AG20443 (cell line): ENCODE data around the gene TOR4A.
A peak's percentile ranks its signal among the peaks of the same experiment; 100 is the strongest.
"Not testable (repeated sequence)": the region's sequence is repeated elsewhere in the genome, so short reads cannot be mapped to it uniquely, and the experiment has no call there.

Experiments
- DNase-seq: peaks from one replicate; pipeline ENCODE4 v3.0.0; 2012; ENCODE audit warnings: low spot score, mixed read lengths

The TOR4A gene

GRCh38 chr9:137237759-137238726 lies 39.5 kb upstream of the TOR4A start:
- no peak for DNase-seq

GRCh38 chr9:137239541-137240200 lies 37.9 kb upstream of the TOR4A start:
- DNase-seq: not testable (repeated sequence)

DNA sequence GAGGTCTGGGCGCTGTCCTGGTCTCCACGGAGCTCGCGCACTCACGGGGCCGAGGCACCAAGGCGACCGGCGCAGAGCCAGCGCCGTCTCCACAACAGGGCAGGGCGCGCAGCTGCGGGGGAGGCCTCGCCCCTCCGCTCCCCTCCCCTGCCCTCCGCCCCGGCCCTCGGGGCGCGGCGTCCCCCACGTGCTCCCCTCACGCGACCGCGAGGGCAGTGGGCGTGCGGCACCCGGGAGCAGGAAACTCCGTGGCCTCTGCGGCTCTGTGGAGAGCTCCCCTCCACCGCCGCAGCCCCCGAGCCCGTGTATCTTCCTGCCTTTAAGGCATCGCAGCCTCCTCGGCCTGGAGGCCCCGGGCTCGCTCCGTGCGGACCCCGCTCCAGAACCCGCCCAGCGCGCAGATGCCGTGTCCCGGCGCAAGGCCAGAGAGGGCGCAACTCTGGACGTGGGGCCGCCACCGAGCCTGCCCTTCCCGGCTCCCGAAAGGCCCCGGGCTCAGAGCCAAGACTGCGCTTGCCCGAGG lies 37.1 kb upstream of the TOR4A start:
- DNase-seq: peak; percentile 85

DNA sequence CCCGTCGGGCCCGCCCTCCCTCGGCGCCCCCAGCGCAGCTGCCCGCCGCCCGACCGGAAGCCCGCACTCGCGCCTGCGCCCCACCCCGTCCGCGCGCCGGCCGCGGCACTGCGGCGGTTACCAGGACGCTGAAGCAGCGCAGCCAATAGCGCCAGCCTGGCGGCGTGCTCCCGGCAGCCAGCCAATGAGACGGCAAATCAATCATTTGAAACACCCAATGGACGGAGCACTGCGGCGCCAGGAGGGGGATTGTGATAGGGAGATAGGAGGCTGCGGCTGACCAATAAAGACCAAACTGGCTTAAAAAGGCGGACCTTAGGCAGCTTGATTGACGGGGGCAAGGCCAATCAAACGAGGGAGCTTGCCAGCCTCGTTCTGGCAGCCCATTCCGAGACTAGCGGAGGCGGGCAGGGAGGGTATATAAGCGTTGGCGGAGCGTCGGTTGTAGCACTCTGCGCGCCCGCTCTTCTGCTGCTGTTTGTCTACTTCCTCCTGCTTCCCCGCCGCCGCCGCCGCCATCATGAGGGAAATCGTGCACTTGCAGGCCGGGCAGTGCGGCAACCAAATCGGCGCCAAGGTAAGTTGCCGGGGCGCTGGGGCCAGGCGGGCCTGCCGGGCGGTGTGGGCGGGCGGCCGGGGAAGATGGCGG lies 36.6 kb upstream of the TOR4A start, which contains the start of gene TUBB4B:
Gene TUBB4B (plus strand): TSS at position 447 of the 649 bp plus-strand sequence. CDS start 74 bp downstream, at position 521.
- DNase-seq: peak; percentile 98

- DNase-seq: peak; percentile 88
Observed at GRCh38 chr9:137241490-137242268, 35.8 kb upstream of the TOR4A start.

DNA sequence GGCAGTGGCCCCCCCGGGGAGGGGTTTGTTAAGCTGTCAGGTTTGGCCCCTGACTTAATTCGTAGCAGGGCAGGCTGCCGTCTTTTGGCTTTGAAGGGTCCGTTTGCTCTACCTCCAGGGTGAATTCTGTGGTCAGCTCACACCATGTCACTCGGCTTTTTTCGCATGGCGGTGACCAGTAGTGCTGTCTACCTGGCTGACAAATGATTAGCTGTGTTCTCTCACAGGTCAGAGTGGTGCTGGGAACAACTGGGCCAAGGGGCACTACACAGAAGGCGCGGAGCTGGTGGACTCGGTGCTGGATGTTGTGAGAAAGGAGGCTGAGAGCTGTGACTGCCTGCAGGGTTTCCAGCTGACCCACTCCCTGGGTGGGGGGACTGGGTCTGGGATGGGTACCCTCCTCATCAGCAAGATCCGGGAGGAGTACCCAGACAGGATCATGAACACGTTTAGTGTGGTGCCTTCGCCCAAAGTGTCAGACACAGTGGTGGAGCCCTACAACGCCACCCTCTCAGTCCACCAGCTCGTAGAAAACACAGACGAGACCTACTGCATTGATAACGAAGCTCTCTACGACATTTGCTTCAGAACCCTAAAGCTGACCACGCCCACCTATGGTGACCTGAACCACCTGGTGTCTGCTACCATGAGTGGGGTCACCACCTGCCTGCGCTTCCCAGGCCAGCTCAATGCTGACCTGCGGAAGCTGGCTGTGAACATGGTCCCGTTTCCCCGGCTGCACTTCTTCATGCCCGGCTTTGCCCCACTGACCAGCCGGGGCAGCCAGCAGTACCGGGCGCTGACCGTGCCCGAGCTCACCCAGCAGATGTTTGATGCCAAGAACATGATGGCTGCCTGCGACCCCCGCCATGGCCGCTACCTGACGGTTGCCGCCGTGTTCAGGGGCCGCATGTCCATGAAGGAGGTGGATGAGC lies 35.0 kb upstream of the TOR4A start:
- DNase-seq: no peak

- not testable (repeated sequence) for DNase-seq
Observed at GRCh38 chr9:137243266-137243625, 34.3 kb upstream of the TOR4A start.

- no peak for DNase-seq
Observed at GRCh38 chr9:137243626-137244485, 33.7 kb upstream of the TOR4A start.

DNA sequence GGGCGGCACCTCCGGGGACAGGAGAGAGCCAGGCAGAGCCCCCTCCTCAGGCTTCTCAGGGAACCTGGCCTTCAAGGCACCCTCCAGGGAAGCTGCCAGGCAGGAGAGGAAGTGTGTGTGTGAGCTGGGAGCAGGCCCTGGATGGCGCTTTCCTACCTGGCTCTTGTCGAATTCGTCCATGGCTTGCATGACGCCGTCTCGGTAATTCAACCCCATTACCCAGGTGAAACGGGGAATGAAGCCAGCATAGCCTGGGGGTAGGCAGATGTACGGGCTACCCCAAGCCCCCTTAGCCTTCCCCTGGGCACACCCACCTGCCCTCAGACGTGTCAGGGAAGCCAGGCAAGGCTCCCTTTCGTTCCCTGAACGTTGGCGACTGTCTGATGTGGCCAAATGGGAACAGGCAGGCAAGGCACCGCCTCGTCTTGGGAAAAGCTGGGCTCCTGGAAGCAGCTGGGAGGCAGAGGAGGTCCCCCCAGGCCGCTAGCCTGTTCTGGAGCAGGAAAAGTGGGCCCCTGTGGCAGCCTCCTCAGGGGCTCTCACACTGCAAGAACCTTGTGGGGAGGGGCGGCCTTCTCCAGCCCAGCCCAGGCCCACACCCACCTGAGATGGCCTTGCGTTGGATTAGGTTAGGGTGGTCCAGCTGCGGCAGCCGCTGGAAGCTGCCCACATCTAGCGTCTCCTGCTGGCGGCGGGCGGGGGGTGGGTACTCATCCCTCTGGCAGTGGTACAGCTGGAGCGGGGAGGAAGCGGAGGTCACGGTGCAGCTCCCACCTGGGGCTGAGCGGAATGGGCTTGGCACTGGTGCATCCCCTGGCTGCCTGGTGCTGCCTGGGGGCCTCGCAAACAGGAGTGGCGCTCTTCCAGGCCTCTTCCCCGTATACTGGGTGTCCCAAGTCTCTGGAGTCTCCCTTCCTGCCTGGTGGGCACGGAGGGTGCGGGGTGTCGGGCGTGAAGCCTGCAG lies 32.8 kb upstream of the TOR4A start:
- DNase-seq: no peak

DNA sequence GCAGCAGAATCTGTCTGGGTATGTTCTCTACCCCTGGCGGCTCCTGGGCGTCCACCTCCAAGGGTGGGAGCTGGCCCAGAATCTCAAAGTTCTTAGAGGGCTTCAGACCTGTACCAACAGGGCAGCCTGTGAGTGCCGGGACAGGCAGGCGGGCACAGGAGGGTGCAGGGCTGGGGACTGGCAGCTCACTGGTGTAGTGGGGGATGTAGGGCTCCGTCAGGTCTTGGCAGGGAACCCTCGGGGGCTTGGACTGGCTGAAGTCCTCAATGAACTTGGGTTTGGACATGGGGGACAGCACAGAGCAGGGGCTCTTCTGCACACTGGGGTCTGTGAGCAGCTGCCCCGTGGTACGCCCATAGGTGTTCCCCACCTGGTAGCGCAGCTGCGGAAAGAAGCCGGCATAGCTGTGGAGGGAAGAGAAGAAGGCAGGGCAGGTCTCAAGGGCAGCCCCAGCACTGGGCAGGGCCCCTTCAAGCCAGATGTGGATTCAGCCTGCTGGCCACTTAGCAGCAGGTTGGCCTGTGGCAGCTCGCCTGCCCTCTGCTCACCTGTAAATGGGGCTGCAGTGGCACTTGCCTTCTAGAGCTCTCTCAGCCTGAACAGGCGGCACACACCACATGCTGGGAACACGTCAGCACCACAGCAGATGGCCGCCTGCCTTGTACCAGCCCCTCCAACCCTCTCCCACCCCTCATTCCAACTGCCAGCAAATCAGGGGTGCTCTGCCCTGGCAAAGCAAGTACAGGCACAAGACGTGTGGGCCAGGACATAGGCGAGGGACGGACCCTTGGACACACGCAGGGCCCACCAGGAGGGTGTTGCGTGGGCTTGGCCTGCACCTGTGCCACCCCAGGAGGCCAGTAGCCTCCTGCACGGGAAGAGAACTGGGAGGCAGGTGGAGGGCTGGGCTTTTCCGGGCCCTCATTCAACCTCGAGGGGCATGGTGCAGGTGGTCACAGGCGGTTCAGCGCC lies 31.8 kb upstream of the TOR4A start:
- no peak for DNase-seq

DNA sequence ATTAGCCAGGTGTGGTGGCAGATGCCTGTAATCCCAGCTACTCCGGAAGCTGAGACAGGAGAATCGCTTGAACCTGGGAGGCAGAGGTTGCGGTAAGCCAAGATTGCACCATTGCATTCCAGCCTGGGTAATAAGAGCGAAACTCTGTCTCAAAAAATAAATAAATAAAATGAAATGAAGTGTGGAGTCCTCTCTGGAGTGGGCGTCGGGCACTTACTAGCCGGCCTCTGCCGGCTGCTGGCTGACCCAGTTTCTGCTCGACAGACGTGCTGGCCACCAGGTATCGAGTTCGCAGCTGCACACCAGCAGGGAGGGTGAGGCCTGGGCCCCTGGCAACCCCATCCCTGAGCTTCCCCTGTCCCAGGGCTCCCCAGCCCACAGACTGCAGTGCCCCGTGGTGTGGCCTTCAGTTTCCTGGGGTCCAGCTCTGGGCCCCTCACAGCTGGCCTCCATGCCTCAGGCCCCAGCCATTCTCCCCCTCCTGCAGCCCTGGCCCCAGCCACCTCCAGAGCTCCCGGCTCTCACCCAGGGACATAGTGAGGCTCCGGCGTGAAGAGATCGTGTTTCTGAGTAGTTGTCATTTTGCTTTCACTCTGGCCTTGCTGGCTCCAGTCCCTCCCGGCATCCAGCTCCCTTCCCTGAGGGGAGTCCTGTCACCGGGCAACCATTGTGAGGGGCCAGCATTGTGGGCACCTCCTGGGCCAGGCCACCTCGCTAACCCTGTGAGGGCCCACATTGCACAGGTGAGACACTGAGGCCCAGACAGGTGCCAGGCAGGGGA lies 30.2 kb upstream of the TOR4A start:
- no peak for DNase-seq

DNA sequence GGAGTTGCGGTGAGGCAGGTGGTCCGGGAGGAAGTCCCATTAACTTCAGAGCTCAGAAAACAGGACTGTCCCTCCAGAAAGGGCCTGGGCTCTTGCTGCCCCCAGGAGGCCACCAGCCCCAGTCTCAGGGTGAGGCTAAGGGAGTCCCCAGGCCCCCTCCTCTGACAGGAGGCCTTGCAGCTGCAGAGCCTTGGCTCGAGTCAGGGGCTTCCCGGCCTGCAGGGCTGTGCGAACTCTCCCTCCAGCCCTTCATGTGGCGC lies 29.7 kb upstream of the TOR4A start:
- DNase-seq: no peak

GRCh38 chr9:137250329-137251193 lies 27.0 kb upstream of the TOR4A start:
- no peak for DNase-seq

- DNase-seq: no peak
Observed at GRCh38 chr9:137251194-137251461, 26.4 kb upstream of the TOR4A start, which contains the start of gene STPG3. TSS of gene STPG3 (plus strand) at chr9:137251286. CDS start at chr9:137251287, 1 bp downstream.

GRCh38 chr9:137251490-137252268 lies 25.8 kb upstream of the TOR4A start:
- DNase-seq: no peak
